Measurements from ENCODE around the gene GRIN3A. TPM values are rescaled to one million over a fixed set of nuclear protein-coding genes. Genes with fewer than 3 reads are reported as not detected.

The GRIN3A gene
- total RNA-seq, 1 experiment from 2014 or later: not detected

DNA sequence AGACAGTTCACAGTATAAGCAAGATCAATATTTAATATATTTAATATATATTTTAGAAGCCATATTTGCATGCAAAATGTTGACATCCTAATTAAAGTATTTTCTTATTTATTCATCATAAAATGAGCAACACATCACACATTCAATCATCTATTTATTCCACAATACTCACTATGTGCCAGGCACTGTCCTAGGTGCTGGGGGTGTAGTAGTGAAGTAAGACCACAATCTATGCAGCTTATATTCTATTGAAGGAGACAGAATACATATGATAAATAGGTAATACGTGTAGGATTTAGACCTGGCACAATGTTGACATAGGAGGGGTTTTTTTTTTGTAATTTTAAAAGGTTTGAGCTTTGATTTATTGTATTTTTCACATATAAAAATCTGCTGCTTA lies 63.1 kb downstream of the GRIN3A start:
- H3K9me3 Mint-ChIP-seq: no peaks in the 10 kb centered on the region

More for the DNA sequence above, 63.1 kb downstream of the GRIN3A start:
- no peak overlapping the region for H2AK5ac ChIP-seq (ENCODE audit: insufficient read length, low read length)
- TF ChIP-seq, protein P1, sequence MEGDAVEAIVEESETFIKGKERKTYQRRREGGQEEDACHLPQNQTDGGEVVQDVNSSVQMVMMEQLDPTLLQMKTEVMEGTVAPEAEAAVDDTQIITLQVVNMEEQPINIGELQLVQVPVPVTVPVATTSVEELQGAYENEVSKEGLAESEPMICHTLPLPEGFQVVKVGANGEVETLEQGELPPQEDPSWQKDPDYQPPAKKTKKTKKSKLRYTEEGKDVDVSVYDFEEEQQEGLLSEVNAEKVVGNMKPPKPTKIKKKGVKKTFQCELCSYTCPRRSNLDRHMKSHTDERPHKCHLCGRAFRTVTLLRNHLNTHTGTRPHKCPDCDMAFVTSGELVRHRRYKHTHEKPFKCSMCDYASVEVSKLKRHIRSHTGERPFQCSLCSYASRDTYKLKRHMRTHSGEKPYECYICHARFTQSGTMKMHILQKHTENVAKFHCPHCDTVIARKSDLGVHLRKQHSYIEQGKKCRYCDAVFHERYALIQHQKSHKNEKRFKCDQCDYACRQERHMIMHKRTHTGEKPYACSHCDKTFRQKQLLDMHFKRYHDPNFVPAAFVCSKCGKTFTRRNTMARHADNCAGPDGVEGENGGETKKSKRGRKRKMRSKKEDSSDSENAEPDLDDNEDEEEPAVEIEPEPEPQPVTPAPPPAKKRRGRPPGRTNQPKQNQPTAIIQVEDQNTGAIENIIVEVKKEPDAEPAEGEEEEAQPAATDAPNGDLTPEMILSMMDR (conservative IDR thresholded peaks at IDR 0.05): no peak
- H4K20me1 ChIP-seq (ENCODE audit: control insufficient read depth, insufficient read depth, insufficient read length): no peaks in the 10 kb centered on the region
- H2BK12ac ChIP-seq (ENCODE audit: insufficient read length, low read depth, low read length): no peak overlapping the region
- H3K56ac ChIP-seq (ENCODE audit: insufficient read length, low read depth, low read length): no peak overlapping the region
- H4K8ac ChIP-seq (replicated peaks; ENCODE audit: insufficient read length, low read depth, low read length): no peak overlapping the region
- no peak overlapping the region for H2BK120ac ChIP-seq (ENCODE audit: low read depth, low read length, poor library complexity, severe bottlenecking)
- H3K4me2 ChIP-seq (ENCODE audit: insufficient read depth, insufficient read length, low read length): no peak overlapping the region
- no peak overlapping the region for H3T11ph ChIP-seq (ENCODE audit: low read length)
- no peak overlapping the region for H2AFZ ChIP-seq (ENCODE audit: low read length)
- H3K27ac ChIP-seq (ENCODE audit: insufficient read length, low read depth, low read length): no peak overlapping the region
- DNase-seq: no peak
- H3K18ac ChIP-seq (ENCODE audit: insufficient read length, low read depth, low read length): no peak overlapping the region
- H2BK15ac ChIP-seq (ENCODE audit: low read depth, low read length): no peak overlapping the region
- H3K9me3 ChIP-seq (ENCODE audit: control insufficient read depth, low read depth, low read length): no peaks in the 10 kb centered on the region
- no peaks in the 10 kb centered on the region for H3K23me2 ChIP-seq (ENCODE audit: insufficient read length, low read depth, low read length, poor library complexity, severe bottlenecking)
- H3K23ac ChIP-seq (ENCODE audit: insufficient read length, low read depth, low read length): no peak overlapping the region
- no CpG with 5 or more reads among the region's 1 CpG for WGBS (ENCODE audit: extremely low coverage, insufficient read length, low lambda C conversion rate)
- H2BK20ac ChIP-seq (ENCODE audit: low read depth, low read length, poor library complexity, severe bottlenecking): no peak overlapping the region
- no peak overlapping the region for H3K14ac ChIP-seq (ENCODE audit: insufficient read depth, low read length)
- no peaks in the 10 kb centered on the region for H3K27me3 Mint-ChIP-seq (ENCODE audit: low read depth)
- no peak overlapping the region for H4K91ac ChIP-seq (ENCODE audit: insufficient read length, low read depth, low read length)
- no peak overlapping the region for H2BK5ac ChIP-seq (ENCODE audit: insufficient read length, low read length)
- H3K9ac ChIP-seq (ENCODE audit: extremely low read depth, insufficient read length, low read length): no peak overlapping the region
- no peaks in the 10 kb centered on the region for H3K27me3 ChIP-seq (ENCODE audit: insufficient read depth, low read length)
- H3K4me1 ChIP-seq (ENCODE audit: insufficient read depth, low read length): no peaks in the 10 kb centered on the region
- H4K5ac ChIP-seq (ENCODE audit: insufficient read length, low read depth, low read length): no peak overlapping the region
- H3K79me2 ChIP-seq (ENCODE audit: insufficient read depth, low read length): no peaks in the 10 kb centered on the region
- H3K79me1 ChIP-seq (ENCODE audit: insufficient read depth, low read depth, low read length, poor library complexity, severe bottlenecking): no peaks in the 10 kb centered on the region
- H3K4me1 Mint-ChIP-seq: no peaks in the 10 kb centered on the region
- no peaks in the 10 kb centered on the region; a peak in 1 of 7 replicates for H3K36me3 Mint-ChIP-seq (ENCODE audit: insufficient read depth in 1 of 3, low read depth in 3 of 3)
- H3K4me3 Mint-ChIP-seq: no peak overlapping the region
- H3K27ac Mint-ChIP-seq: no peak overlapping the region
- H3K4ac ChIP-seq (ENCODE audit: low read depth, low read length): no peak overlapping the region

All from H9 (cell line).